ENCODE results near the gene FBXW8. TPM values are rescaled to one million over a fixed set of nuclear protein-coding genes. Genes with fewer than 3 reads are reported as not detected.

FBXW8 gene
- total and polyA plus RNA-seq, 2 donors from 2014 or later = 3.3 to 20.3 TPM

- intact Hi-C loops (cut with DNase I) = no loop called here
- DNase-seq (no peak), FAIRE-seq (no peak)
- Histone ChIP-seq H3K36me3 (ENCODE audit: control insufficient read depth in 2 of 3, insufficient read depth in 3 of 3, low read length in 3 of 3) (peaks cover 0 to 12% (median 5%) of the 10 kb centered on the region in 3 donors), H3K27me3 (ENCODE audit: control insufficient read depth, insufficient read depth, low read length) (no peaks in the 10 kb centered on the region), H3K27ac (ENCODE audit: low read depth in 2 of 2, low read length in 2 of 2) (no peak overlapping the region), H3K9me3 (ENCODE audit: control insufficient read depth in 2 of 3, insufficient read depth in 1 of 3, low read length in 3 of 3) (no peaks in the 10 kb centered on the region), H3K4me1 (ENCODE audit: control insufficient read depth in 2 of 3, insufficient read depth in 2 of 3, low read depth in 1 of 3, low read length in 3 of 3) (no peaks in the 10 kb centered on the region), H3K9ac (ENCODE audit: low read length in 3 of 3) (no peak overlapping the region), H3K4me3 (ENCODE audit: low read length in 3 of 3) (no peak overlapping the region)
- TF ChIP-seq, protein P1, sequence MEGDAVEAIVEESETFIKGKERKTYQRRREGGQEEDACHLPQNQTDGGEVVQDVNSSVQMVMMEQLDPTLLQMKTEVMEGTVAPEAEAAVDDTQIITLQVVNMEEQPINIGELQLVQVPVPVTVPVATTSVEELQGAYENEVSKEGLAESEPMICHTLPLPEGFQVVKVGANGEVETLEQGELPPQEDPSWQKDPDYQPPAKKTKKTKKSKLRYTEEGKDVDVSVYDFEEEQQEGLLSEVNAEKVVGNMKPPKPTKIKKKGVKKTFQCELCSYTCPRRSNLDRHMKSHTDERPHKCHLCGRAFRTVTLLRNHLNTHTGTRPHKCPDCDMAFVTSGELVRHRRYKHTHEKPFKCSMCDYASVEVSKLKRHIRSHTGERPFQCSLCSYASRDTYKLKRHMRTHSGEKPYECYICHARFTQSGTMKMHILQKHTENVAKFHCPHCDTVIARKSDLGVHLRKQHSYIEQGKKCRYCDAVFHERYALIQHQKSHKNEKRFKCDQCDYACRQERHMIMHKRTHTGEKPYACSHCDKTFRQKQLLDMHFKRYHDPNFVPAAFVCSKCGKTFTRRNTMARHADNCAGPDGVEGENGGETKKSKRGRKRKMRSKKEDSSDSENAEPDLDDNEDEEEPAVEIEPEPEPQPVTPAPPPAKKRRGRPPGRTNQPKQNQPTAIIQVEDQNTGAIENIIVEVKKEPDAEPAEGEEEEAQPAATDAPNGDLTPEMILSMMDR (IDR thresholded peaks at IDR 0.05; ENCODE audit: borderline replicate concordance, extremely low read depth, insufficient read depth) = no peak
Observed at GRCh38 chr12:116962783-116963356, 52.1 kb downstream of the FBXW8 start.

GRCh38 chr12:116964054-116965050 lies 53.6 kb downstream of the FBXW8 start:
- H3K27me3 ChIP-seq (ENCODE audit: control insufficient read depth, insufficient read depth, low read length) = no peaks in the 10 kb centered on the region
- TF ChIP-seq, protein P1 (IDR thresholded peaks at IDR 0.05; ENCODE audit: borderline replicate concordance, extremely low read depth, insufficient read depth) = no peak
- intact Hi-C loops (cut with DNase I) = no loop called here
- H3K4me3 ChIP-seq (ENCODE audit: low read length in 3 of 3) = no peak overlapping the region
- H3K4me1 ChIP-seq (ENCODE audit: control insufficient read depth in 2 of 3, insufficient read depth in 2 of 3, low read depth in 1 of 3, low read length in 3 of 3) = no peaks in the 10 kb centered on the region
- no peak overlapping the region for H3K9ac ChIP-seq (ENCODE audit: low read length in 3 of 3)
- DNase-seq (no peak), FAIRE-seq (no peak)
- H3K36me3 ChIP-seq (ENCODE audit: control insufficient read depth in 2 of 3, insufficient read depth in 3 of 3, low read length in 3 of 3) = peaks cover 0 to 12% (median 5%) of the 10 kb centered on the region in 3 donors
- no peaks in the 10 kb centered on the region for H3K9me3 ChIP-seq (ENCODE audit: control insufficient read depth in 2 of 3, insufficient read depth in 1 of 3, low read length in 3 of 3)
- H3K27ac ChIP-seq (ENCODE audit: low read depth in 2 of 2, low read length in 2 of 2) = no peak overlapping the region

GRCh38 chr12:116968986-116969385 lies 58.2 kb downstream of the FBXW8 start:
- TF ChIP-seq, protein P1 (IDR thresholded peaks at IDR 0.05; ENCODE audit: borderline replicate concordance, extremely low read depth, insufficient read depth) = no peak
- DNase-seq (no peak), FAIRE-seq (no peak)
- Histone ChIP-seq H3K9ac (ENCODE audit: low read length in 3 of 3) (no peak overlapping the region), H3K27ac (ENCODE audit: low read depth in 2 of 2, low read length in 2 of 2) (no peak overlapping the region), H3K9me3 (ENCODE audit: control insufficient read depth in 2 of 3, insufficient read depth in 1 of 3, low read length in 3 of 3) (no peaks in the 10 kb centered on the region), H3K4me1 (ENCODE audit: control insufficient read depth in 2 of 3, insufficient read depth in 2 of 3, low read depth in 1 of 3, low read length in 3 of 3) (no peaks in the 10 kb centered on the region), H3K27me3 (ENCODE audit: control insufficient read depth, insufficient read depth, low read length) (no peaks in the 10 kb centered on the region), H3K4me3 (ENCODE audit: low read length in 3 of 3) (no peak overlapping the region), H3K36me3 (ENCODE audit: control insufficient read depth in 2 of 3, insufficient read depth in 3 of 3, low read length in 3 of 3) (peaks cover 0 to 12% (median 5%) of the 10 kb centered on the region in 3 donors)
- intact Hi-C loops (cut with DNase I) = no loop called here

Data from kidney (tissue), 14 donors.